ENCODE results near the gene HOXD11.

HOXD11 gene

DNA sequence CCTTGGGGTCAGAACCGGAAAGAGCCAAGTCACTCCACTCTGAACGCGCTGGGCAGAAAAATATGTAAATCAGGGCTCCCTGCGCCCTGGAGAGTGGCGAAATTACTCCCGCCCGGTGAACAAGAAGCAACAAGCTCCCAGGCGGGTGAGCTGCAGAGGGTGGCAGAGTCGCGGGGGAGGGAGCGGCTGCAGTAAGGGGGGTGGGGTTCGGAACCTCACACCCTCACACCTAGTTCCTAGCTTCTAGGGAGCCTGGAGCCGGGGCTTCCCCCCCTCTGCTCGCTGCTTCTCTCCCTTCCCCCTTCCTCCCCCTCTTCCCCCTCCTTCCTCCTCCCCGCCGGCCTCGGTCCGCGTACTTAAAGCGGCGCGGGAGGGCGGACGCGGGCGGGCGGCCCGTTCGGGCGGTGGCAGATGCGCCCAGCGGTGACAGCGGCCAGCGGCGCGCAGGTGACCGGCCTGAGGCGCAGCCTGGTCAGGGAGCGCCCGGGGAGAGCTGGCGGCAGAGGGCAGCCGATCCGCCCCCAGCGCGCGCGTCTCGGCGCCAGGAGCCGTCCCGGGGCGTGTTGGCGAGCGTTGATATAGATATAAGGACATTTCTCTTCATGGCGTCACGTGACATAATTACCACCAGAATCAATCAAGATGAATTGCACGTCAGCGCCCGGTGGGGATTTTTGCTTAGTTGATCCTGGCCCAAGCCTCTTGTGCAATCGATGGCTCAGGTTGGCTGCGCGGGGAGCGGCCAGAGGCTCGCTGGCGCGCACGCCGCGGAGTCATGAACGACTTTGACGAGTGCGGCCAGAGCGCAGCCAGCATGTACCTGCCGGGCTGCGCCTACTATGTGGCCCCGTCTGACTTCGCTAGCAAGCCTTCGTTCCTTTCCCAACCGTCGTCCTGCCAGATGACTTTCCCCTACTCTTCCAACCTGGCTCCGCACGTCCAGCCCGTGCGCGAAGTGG lies at the start of gene HOXD11:
Gene HOXD11 (plus strand): TSS at position 700 of the 959 bp plus-strand sequence. CDS start 76 bp downstream, at position 776.
- no peak for DNase-seq

DNA sequence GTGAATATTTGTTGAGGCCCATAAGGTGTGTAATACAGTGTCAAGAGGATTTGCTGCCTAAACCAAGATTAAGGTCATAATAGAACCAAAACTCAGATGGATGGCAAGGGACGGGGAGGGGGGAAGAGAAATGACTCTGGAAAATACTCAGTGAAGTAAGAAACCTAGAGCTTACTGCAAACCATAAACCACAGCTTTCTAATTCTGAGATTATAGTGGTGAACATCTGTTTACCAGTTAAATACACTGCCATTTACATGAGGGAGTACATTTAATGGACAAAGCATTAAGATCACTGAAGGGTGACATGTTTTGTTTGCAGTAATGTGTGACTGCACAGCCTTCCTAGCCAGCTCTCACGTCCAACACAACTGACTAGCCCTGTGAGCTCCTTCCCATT lies 43.1 kb upstream of the HOXD11 start:
- DNase-seq = no peak

- DNase-seq = no peak
Measured at GRCh38 chr2:176066645-176067588, 40.2 kb upstream of the HOXD11 start.

GRCh38 chr2:176067589-176068418 lies 39.3 kb upstream of the HOXD11 start:
- no peak for DNase-seq

DNA sequence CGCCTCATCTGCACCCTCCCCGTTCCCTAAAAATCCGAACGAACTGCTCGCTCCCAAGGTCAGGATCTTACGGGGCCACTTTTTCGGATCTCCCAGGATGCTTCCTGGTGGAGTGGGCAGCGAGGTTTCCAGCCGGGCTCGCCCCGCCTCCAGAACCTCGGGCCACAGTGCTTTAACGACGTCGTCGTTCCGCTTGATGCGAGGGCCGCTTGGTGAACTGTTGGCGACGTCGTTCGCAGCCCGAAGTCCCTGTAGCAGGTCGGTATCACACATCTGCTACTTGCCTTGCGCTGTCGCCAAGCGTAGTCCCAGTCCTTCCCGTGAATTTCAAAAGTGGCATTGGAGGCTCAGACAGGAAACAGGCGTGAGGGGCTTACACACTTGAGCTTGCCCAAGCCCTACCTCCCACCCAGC lies 38.7 kb upstream of the HOXD11 start:
- no peak for DNase-seq

DNA sequence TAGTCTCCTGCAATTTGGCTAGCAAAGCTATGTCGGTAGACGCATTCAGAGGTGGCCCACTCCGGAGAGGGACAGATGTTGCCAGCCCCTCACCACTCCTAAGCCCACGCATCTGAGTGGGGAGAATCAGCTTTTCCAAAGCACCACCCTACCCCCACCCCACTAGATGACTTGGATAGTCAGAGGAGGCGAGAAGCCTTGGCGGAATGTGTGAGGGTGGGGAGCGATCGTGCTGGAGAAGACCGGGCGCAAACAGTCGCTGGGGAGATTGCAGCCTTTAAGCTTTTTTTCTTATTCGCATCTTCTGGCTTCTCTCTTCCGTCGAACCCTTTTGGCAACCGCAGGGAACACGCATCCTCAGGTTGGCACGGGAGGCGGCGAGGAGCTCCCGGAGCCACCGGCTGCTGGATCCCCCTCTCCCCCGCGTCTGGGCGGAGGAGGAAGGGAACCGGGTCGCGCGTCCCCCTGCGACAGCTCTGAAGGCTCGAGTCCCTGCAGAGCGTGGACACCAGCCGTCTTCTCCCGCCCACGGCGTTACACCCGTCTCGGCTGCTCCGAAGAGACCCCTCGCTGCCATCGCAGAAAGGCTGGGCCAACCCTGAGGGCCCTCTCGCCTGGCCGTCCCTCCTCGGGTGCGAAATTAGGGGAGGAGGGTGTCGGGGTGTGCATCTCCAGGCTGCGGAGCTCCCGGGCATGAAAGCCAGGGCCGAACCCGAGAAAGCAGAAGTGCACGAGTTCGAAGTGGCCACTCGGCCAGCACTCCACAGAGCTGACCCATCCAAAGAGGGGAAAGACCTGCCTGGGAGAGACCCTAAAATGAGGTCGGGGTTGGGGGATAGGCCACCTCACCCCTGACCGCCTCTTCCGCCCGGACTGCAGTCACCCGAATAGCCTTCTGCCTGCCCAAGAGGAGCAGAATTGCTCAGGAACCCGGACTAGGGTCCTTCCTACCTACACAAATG lies 35.5 kb upstream of the HOXD11 start:
- DNase-seq = no peak

DNA sequence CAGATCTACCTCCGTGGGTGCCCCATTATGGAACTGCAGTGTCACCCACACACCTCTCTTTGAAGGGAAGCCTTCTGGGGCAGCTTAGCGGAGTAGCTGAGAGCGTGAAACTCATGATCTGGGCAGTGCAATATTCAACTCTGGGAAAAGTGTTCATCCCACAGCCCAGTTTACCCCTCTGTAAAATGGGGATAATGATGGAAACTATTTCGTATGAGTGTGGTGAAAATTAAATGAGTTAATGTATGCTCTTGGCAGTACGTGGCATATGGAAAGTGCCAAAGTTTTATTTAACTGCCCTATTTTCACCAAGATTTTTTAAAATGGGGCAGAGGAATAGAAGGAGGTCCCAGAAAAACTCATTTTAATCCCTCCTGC lies 34.8 kb upstream of the HOXD11 start:
- DNase-seq = no peak

DNA sequence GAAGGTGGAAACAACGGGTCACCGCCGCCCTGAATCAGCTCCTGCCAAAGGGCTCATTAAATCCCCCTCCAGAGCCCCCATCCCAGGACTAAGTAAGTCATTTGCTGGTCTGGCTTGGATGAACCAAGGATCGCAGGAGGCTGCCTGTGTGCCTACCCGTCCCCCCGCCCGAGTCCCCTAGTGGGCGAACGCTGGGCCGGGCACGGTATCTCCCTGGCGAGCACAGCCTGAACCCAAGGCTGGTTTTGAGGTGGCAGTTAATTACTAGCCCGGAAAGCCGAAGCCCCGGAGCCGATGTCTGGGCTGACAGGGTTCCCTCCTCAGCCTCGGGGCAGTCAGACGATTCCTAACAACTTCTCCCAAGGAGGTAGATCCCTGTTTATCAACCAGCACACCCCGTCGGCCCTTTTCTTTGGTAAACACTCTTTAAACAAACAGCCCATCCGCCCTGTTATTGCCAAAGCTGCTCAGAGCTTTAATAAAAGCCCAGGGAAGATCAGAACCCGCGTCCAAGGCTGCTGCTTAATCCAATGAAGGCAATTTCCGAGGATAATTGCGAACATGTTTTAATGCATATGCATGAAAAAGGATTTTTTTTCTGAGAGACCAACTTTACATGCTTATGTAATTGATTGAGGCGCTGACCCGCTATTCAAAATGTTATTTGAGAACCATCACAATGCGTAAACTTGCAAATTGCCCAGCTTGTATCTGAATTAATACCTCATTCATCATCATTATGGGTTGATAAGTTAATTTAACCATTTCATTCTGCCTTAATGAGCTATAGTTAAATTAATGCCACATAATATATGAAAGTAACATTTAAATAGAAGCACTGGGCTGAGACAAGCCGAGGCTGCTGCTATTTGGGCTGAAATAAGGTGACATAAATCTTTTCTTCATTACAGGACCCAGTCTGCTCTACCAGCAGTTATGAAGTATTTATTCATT lies 33.9 kb upstream of the HOXD11 start:
- DNase-seq = no peak

GRCh38 chr2:176074919-176075425 lies 32.1 kb upstream of the HOXD11 start:
- no peak for DNase-seq

GRCh38 chr2:176075481-176075880 lies 31.6 kb upstream of the HOXD11 start:
- no peak for DNase-seq

DNA sequence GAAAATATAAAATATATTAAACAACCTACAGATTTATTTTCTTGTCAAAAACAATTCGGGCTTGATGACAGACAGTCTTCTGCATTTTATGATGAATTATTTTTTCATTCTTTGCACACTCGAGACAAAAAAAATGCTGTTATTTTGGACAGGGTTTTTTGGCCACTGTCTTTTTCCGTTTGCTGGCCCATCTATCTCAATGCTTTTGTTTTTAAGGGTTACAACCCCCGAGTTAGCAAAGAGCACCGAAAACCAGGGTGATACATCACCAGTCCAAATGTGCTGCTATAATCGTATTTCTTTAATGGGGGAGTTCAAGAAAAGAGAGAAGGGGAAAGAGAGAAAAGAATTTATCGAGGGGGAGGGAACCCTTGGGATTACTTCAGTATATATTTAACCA lies 31.0 kb upstream of the HOXD11 start:
- no peak for DNase-seq

GRCh38 chr2:176076796-176077195 lies 30.3 kb upstream of the HOXD11 start:
- DNase-seq = no peak

DNA sequence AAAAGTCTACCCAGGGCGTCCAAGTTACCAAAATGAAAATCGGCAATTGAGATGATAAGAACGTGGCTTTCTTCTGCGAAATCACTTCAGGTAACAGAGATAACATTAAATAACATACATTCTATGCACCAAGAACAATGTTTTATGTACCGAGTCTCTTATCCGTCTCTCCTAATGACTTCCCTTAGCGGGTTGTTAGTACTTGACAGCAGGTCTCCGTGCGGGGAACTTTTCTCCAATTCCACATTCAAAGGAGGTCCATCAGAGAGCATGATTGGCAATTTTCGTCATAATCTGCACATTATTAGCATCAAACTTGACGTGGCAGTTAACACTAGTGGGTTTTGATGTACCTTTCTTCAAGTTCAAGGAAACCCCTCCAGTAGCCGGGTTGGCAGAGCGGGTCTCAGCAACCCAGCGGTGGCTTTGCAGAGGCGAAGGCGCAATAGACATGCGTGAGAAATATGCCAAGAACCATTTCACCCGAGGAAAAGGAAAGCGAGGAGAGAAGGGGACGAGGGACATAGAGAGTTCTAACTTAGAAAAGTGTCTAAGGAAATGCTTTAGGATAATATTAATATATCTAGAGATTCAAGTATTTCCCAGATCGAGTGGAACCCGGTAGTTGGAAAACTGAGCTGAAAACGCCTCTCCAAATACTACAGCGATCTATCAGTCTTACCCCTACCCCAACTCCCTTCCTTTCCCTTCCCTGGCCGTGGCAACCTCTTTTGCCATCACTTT lies 28.4 kb upstream of the HOXD11 start:
- DNase-seq = no peak

- no peak for DNase-seq
Measured at GRCh38 chr2:176079285-176079830, 27.7 kb upstream of the HOXD11 start.

DNA sequence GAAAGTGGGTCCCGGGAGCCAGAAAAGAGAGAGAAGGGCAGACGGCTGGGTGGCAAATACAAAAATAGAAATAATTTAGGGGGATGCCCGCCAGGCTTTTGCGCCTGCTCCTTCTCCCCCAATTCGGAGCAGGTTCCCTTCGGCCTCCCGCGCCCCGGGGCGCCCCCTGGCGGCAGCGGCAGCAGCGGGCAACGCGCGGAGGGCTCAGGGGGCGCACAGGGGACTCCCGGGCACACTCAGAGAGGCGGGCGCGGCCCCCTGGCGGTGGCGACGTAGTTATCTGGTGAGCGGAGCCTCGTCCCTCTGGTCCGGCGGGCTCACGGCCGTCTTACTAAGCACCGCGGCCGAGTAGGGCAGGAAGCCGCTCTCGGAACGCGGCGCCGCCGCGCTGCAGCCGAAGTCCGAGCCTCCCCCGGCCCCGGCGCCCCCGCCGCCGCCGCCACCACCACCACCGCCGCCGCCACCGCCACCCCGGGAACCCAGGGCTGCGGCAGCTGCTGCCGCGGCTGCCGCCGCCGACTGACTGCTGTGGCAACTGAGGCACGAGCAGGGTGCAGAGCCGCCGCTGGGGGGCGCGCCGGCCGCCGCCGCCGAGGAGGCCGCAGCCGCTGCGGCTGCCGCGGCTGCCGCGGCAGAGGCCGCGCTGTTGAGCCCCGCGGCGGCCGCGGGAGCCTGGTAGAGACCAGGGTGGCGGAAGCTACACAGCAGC lies 27.1 kb upstream of the HOXD11 start:
- DNase-seq = no peak

DNA sequence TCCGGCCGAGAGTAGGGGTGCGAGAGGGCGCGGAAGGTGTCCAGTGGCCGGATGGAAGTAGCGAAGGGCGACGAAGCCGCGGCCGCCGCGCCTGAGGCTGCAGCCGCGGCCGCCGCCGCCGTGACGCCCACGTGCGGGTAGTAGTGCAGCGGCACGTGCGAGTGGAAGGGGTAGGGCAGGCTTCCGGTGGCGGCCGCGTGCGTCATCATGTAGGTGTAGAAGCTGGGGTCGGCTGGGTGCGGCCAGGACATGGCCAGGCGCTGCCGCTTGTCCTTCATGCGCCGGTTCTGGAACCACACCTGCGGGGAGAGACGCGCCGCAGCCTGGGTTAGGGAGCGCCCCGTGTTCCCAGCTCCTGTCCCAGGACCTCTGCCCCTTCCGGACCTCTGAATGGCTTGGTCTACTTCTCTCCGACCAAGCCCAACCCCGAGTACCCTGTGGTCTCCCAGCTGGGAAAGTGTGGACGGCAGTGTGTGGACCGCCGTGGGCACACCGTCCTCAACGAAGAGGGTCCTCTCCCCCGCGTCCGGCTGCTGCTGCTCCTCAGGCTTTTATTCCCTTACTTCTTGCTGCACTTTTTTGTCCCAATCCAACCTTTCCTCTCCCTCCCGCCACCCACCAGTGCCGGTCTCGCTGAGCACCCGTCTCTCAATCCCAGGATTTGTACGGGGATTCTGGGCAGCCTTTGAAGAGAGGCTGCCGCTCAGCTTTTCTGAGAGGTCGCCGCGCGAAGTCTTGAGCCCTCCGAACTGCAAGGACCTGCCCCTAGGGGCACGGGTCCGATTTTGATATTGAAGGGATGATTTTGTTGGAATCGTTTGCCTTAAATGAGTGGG lies 26.3 kb upstream of the HOXD11 start:
- DNase-seq = no peak

DNA sequence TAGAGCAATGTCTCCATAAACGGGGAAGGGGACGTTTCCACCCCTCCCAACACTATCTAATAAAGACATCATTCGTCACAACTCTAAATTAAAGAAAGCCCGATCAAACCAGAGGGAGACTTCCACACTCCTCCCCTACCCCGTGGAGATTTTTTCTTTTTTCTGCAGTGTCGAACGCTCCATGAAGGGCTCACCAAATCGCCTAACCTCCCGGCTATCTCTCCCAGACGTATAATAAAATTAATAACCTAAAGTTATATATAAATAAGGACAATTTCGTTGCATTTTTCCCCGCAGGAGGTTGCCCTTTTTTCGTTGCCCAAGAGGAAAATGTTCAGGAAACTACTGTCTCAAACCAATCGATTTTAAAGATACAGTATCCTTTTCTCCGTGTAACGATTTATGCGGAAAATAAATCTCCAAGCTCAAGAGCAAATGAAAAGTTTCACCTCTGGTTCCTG lies 25.7 kb upstream of the HOXD11 start:
- DNase-seq = no peak

Measured in CD4-positive, alpha-beta T cell treated with Interleukin-12 subunit alpha and Interleukin-12 subunit beta, for 1 hour (primary cell).